GM10248 (cell line): ENCODE measurements around the gene RPP25L.

Experiments used
- CTCF ChIA-PET: fragments of 300-600 bp; sonication (Branson Sonifier 250); formaldehyde crosslinking; extraction: SDS; loops from one replicate; lab custom pipeline; 2021; ENCODE audit warnings: antibody characterized with exemption; lab: Yijun Ruan, JAX
- POLR2A ChIA-PET: fragments of 350-650 bp; sonication (Branson Sonifier 250); formaldehyde crosslinking; extraction: SDS; loops from one replicate; lab custom pipeline; 2020; ENCODE audit warnings: antibody characterized with exemption; lab: Yijun Ruan, JAX
- DNase-seq: peaks from one replicate; pipeline ENCODE4 v3.0.0; 2012; ENCODE audit errors: extremely low spot score
- CTCF ChIP-seq: IDR thresholded peaks from 2 replicates; pipeline ENCODE4 v1.5.1; 2012; ENCODE audit warnings: mild to moderate bottlenecking, low read depth; ENCODE audit errors: extremely low read depth, missing control alignments, control extremely low read depth

Gene RPP25L

DNA sequence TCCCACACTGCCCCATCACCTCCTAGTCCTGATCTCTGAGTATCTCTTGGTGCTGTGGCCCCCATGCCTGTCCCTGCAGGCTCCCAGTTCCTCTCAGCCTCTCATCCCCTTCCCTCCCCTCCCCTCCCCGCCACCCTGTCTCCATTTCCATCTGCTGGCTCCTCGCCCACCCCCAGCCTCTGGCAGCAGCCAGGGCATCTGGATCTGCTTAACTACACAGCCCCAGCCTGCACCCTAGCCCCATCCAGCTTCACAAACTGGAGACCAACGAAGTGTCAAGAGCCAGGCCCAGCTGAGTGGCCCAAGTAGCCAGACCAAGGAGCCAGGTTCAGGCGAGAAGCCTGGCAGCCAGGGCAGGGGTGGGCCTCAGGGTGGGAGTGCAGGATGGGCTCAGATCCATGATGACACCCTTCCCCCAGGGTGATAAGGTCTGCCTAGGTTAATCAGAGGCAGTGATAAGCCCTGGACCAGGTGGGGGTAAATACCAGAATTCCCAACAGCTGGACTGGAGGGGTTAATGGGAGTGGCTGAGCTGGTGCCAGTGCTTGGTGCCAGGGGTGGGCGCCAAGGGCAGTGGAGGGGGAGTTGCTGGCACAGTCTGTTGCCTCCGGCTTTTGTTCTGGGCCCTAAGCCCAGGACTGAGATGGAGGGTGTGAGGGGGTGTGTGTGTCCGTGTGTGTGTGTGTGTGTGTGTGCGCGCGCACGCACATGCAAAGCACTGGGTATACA lies 42.6 kb upstream of the RPP25L start:
- DNase-seq, result no peak
- POLR2A ChIA-PET, result no interaction called here
- CTCF ChIA-PET, result interaction anchor here (1.0 kb wide), 1 partner anchor 48 kb away, joined by 3 read pairs; no protein-coding TSS in a partner anchor
- TF ChIP-seq CTCF, result no peak

DNA sequence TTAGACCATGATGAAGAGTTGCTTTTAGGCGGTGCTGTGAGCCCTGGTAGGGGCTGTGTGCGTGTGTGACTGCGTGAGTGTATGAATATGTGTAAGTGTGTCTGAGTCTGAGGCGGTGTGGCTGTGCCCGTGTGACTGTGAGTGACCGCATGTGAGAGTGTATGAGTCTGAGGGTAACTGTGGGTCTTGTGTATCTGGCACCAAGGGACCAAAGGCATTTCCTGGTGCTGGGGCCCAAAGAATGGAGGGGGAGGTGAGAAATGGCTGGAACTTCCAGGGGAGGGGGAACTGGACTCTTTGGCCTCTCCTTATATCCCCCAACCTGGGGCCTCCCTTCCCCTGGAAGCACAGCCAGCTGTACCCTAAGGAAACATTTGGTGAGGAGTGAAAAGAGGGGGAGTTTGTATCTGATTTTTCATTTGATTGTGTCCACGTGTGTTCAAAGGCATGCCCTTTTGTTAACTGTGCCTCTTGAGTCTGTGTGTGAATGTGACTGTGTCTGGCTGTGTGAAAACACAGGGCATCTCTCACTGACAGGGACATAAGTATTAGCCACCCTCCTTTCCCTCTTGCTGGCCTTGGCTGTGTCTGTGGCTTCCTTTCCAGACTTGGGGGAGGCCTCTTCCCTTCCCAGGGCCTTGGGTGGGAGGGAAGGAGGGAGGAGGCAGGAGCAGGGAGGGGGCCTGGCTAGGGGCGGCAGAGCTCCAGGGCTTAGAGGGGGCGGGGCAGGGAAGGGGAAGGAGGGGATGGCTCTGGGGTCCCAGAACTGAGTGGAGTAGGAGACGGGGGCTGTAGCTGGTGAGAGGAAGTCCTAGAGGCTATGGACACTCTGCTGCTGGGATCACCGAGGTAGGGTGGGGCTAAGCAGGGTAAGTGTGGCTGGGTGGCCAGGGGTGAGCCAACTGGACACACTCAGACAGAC lies 41.5 kb upstream of the RPP25L start:
- ChIA-PET POLR2A (interaction anchor here (0.6 kb wide), 1 partner anchor 23 kb away, joined by 6 read pairs; no protein-coding TSS in a partner anchor), CTCF (interaction anchor here (1.0 to 1.7 kb wide), 3 partner anchors 11 to 49 kb away, joined by 3 to 4 read pairs (median 4); partner anchors contain the start of gene SIGMAR1)
- DNase-seq, result no peak
- TF ChIP-seq CTCF, result no peak

DNA sequence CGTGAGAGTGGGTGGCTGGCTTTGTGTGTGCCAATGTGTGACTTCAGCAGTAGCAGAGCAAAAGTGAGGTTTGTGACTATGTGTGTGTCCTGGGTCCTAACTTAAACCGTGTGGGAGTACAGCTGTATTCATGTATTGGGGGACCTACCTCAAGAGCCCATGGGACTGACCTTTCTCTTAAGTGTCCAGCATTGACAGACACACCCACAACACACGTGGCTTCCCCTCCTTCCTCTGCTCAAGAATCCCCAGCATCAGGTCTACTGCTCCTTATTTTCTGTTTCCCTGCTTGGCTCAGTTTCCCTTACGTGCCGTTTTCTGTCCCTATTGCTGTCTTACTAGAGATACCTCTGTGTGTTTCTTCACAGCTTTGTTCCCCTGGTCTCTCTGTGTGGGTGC lies 40.7 kb upstream of the RPP25L start:
- ChIA-PET CTCF (interaction anchor here (1.1 to 1.7 kb wide), 2 partner anchors 12 to 15 kb away, joined by 4 read pairs; partner anchors contain the start of gene SIGMAR1), POLR2A (no interaction called here)
- no peak for TF ChIP-seq CTCF
- no peak for DNase-seq

DNA sequence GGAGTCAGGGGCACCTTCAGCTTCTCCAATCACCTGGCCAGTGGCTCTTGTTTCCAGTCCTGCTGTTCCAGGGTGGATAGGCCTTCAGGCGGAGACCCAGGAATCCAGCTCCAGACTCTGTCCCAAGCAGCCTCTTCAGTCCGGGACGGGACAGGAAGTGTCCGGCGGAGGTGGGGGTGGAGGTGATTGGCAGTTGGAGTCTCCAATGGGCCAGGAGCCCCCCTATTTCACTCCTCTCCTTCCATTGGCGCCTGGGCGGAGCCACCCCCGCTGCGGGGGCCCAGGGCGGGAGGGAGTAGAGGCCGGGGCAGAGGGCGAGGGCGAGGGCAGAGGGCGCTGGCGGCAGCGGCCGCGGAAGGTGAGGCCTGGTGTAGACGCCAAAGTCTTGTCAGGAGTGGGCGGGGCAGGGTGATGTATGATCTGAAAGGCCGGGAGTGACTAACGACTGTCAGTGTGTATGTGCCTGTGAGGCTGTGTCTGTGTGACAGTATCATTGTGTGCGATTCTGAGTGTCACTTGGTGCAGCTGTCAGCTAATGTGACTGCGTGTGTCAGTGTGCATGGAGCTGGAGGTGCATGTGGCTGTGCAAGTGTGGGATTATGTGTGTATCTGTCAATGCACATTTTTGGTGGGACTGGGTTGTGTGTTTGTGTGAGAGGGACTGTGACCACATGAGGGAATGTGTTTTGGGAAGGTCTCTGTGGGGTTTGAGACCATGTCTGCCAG lies 40.1 kb upstream of the RPP25L start, which contains the start of gene IL11RA:
Gene IL11RA (plus strand): TSS at position 310 of the 726 bp plus-strand sequence. CDS start 3,033 bp downstream, outside the sequence.
- ChIA-PET CTCF (interaction anchor here (1.1 to 2.6 kb wide), 3 partner anchors 13 to 18 kb away, joined by 4 to 14 read pairs (median 4); partner anchors contain the start of gene SIGMAR1), POLR2A (no interaction called here)
- no peak for TF ChIP-seq CTCF
- DNase-seq, result no peak

GRCh38 chr9:34651321-34651720 lies 39.4 kb upstream of the RPP25L start:
- no peak for TF ChIP-seq CTCF
- no peak for DNase-seq
- ChIA-PET CTCF (interaction anchor here (1.0 to 2.6 kb wide), 4 partner anchors 12 to 17 kb away, joined by 3 to 14 read pairs (median 4); no protein-coding TSS in a partner anchor), POLR2A (no interaction called here)
